Frontal cortex (tissue), 4 donors: Measurements from ENCODE around the gene ADAMTS17. TPM values are rescaled to one million over a fixed set of nuclear protein-coding genes. Genes with fewer than 3 reads are reported as not detected.
A peak's percentile ranks its signal among the peaks of the same experiment; 100 is the strongest.
"Not testable (repeated sequence)": the region's sequence is repeated elsewhere in the genome, so short reads cannot be mapped to it uniquely, and the experiment has no call there.

Experiments used
- DNase-seq, 2 donors: peaks; one replicate each; pipeline ENCODE4 v3.0.0; 2012; ENCODE audit warnings: low spot score in 2 of 2
- FAIRE-seq: peaks from 2 replicates; lab custom pipeline; 2012; peaks lifted over from hg19 to GRCh38; lab: Jason Lieb, UNC
- total RNA-seq: library from RNA; depleted of rRNA; stranded (reverse); fragments of >200 nt; gene quantifications from one replicate; pipeline ENCODE4 v1.2.3, GENCODE V29; 2014
- donor health status: control.
- donor health status: control.
- donor health status: control.

ADAMTS17 gene
- total RNA-seq, 1 donor from 2014 or later = 9.4 TPM

DNA sequence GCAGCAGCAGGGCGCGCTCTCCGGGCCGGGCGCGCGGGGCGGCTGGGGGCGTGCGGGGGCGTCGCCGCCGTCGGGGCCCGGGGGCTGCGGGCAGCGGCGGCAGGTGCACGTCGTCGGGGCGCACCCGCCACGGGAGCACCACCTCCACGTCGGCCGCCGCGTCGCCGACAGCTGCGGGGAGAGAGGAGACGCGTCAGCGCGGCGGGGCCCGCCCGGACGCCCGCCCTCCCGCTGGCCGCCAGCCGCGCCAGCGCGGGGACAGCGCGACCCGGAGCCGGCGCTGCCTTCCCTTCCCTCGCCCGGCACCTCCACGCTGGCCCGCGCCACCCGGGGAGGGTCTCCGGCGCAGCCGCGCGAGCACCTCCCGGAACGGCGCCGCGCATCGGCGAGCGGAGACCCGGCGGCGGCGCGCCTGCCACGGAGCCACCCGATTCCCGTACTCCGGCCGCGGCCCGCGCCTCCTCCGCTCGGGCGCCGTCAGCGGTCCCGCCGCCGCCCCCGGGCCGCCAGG, 481 bp downstream of the ADAMTS17 start:
- DNase-seq (peak in 1 of 2 donors; percentile 18), FAIRE-seq (no peak)

DNA sequence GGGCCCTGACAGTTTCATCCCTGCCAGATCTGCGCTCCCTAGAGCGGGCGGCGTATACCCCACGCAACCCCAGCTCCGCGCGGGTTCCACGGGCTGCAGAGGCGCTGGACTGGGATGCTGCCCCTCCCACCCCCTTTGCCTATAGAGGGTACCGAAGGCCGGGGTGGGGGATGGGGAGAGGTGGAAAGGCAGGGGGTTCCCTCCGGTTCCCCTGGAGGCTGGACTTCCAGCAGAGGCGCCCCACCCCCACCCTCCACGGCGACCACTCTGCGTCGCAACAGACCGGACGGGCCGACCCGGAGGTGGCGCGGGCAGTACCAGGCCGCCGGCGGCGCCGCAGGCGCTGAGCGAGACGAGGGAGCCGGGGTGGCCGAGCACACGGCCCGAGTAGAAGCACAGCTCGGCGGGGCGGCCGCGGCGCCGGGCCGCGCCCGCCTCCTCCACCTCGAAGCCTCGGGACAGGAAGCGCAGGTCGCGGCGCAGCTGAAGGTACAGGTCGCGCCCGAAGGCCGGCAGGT, 995 bp downstream of the ADAMTS17 start:
- DNase-seq = no peak
- no peak for FAIRE-seq

DNA sequence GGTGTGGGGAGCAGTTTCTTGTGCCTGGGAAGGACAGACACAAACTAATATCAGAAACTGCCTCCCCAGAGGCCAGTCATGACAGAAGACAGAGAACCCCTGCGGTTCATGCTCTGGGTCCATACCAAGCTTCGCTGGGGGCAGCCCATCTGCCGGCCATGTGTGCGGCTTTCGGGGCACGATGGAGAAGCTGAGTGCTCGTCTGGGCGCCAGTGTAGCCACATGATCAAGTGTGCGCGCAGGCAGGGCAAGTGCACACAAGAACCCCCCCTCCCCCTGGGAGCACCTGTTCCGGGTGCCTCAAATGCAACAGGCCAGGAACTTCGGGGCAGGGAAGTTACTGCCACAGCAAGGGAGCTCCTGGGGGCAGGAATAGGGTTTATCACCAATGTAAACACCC, 1.8 kb downstream of the ADAMTS17 start:
- DNase-seq (no peak), FAIRE-seq (no peak)

DNA sequence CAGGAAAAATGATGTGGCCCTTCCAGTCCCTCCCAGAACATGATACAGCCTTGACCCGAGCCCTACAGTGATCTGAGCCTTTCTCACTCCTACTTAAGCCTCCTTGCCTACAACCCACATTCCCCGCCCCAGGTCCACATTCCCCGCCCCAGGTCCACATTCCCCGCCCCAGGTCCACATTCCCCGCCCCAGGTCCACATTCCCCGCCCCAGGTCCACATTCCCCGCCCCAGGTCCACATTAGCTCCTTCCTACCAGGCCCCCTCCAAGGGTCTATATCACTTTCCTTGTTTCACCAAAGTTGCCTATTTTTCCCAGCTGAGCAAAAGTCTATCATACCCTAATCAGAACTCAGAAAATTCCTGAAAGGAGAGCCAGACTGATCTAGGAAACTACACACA, 2.3 kb downstream of the ADAMTS17 start:
- not testable (repeated sequence) for FAIRE-seq

DNA sequence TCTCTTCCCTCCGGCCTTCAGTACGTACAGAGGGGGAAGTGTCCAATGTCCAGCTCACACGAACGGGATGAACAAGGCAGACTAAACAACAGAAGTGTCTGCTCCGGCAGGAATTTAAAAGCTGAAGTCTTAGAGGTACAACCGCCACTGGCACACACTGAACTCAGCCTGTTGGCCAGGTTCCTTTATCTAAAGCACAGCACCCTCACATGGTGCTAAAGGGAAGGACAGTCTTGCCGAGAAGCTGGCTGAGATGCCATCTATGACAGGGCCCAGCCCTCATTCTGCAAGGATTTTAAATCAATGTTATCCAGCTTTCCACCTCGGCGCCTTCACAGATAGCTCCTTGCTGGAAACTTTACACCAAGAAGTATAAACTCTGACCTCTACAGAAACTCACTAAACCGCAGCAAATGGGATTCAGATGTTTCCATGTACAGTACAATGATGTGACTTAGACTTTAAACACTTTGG, 2.8 kb downstream of the ADAMTS17 start:
- DNase-seq (peak; percentile 47 to 56), FAIRE-seq (no peak)

More for the DNA sequence above, 2.3 kb downstream of the ADAMTS17 start:
- DNase-seq = not testable (repeated sequence)

DNA sequence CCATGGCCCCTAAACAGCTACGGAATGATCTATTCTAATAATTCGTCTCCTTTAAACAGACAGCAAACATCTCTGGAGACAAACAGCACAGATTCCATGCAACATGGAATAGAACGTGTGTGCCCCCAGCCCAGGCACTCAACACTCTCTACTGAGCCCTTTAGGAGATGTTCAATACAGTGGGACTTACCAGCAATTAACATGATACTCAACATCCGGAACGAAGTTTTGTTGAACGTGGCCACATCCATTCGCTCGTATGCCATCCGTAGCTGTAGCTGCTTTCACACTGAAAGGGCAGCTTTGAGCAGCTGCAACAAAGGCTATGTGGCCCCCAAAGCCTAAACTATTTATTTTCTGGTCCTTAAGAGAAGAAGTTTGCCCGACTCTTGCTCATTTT, 3.5 kb downstream of the ADAMTS17 start:
- DNase-seq (no peak), FAIRE-seq (no peak)

DNA sequence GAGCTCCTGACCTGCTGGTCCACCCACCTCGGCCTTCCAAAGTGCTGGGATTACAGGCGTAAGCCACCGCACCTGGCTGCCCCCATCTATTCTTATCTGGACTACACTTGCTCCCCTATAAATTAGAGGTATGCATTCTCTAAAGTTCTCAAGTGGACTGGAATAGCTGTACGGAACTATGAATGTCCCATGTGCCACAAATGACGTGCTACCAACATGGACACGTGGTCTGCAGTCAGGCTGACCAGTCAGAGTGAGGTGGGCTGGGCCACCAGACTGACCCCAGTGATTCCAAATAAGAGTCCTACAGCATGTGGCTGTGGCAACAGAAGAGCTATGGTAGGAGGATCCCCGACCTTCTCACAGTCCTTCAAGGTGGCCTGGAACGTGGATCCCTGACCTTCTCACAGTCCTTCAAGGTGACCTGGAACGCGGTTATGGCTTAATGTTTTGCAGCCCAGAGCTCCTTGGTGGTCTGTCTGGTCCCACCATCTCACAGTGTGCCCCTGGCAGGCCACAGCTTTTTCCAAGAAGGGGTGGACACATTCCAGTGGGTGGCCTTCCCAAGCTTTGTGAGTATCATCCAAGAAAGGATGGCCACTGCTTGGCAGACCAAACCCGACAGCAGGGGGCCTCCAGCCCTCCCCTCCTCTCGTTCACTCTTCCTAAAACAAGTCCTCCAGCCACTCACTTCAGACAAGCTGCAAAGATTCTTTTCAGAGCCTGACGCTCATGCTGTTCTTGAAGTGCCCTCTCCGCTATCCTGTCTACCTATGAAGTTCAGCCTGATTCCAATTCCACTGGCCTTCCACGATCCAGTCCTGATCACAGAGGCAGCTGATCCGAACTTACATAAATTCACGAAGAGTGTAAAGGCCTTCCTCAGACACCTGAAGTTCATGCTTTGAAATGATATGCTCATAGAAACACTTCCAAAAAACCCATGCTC, 4.4 kb downstream of the ADAMTS17 start:
- no peak for FAIRE-seq
- DNase-seq = no peak

DNA sequence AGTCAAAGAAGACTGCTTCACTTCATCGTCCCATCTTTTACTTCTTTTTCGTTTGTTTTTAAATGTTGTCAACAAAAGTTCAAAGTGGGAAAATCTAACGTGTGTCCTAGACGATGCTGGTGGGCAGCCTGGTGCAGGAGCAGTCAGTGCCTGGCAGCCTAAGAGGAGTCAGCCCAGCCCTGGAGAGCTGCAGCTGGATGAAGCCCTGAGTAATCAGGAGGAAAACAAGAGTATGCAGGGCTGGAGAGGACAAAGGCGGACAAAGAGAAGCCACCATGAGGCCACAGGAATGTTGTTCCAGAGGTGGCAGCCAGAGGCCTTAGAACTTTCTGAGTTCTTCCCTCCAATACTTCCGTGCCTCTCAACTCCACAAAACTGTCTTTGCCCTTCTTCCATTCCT, 5.7 kb downstream of the ADAMTS17 start:
- DNase-seq (no peak), FAIRE-seq (no peak)

DNA sequence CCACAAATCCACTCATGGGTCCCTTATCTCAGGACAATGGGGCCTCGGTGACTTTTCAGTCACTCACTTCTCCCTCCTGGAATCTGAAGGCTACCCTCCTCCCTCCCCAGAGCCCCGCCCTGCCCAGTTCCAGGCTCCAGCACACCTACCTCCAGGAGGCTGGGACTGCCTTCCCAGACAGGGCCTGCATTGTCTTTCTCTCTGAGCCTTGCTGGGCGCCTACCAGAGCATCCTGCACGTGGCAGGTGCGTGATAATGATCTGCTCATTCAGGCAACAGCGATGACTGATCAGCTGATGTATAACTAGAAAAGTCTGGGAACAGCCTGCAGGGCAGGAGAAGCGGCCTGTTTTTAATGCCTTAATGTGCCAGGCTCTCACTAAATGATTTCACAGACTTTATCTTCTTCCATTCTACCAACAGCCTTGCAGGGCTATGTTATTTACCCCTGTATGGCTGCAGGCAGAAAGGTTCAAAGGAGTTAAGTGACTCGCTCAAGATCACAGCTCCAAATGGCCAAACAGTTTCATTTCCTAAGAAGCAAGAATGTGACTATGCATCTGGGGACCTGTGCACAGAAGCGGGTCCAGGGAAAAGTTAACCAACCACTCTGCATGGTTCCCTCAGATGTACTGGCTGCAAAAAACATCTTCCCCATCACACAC, 6.3 kb downstream of the ADAMTS17 start:
- DNase-seq (no peak), FAIRE-seq (no peak)

DNA sequence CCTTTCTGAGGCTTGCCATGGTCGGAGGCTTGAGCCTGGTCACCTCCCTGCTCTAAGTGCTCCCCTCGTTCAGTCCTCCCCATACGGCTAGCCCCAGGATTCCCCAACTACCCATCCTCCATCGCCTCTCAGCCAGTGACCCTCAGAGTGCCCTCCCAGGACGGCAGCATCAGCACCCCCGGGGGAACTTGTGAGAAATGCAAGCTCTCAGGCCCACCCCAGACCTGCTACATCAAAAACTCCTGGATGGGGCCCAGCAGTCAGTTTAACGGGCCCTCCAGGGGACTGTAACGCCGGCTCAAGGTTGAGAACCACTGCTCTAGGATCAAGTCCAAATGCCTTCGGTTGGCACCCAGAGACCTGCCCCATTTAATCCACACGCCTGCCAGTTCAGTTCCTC, 6.9 kb downstream of the ADAMTS17 start:
- no peak for DNase-seq
- FAIRE-seq = no peak

DNA sequence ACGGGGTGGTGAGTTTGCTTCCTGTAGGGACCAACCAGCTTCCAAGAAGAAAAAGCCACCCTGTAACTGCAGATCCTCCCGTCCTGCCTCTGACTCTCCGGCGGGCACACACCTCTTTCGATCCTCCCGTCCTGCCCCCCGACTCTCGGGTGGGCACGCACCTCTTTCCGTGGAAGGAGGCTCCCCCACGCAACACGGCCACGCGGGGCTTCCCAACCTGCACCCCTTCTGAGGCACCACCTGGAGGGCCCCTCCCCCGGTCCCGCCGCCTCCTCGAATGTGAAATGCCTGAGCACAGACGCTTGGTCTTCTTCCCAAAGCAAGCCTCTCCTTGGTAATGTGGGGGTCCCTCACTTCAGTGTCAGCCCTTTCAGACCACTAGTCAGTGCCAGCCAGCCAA, 7.3 kb downstream of the ADAMTS17 start:
- no peak for FAIRE-seq

DNA sequence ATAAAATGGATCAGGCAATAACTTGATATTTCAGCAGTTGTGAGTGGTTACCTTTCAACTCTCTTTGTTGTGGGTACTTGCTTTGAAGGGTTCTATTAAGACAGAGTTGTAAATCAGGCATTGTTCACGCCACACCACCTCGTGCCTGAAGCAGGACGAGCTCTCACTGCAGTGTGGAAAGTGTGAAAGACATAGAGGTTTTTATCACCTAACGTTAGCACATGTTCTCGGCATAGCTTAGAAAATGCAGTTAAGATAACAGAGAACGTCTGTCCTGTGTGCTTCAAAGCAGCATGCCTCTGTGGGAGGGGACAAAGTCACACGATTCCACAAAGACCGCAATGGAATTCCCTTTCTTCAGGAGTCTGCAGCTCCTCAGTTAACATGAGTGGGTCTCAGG, 7.8 kb downstream of the ADAMTS17 start:
- no peak for FAIRE-seq
- DNase-seq = no peak

More for the DNA sequence above, 7.3 kb downstream of the ADAMTS17 start:
- DNase-seq = no peak

DNA sequence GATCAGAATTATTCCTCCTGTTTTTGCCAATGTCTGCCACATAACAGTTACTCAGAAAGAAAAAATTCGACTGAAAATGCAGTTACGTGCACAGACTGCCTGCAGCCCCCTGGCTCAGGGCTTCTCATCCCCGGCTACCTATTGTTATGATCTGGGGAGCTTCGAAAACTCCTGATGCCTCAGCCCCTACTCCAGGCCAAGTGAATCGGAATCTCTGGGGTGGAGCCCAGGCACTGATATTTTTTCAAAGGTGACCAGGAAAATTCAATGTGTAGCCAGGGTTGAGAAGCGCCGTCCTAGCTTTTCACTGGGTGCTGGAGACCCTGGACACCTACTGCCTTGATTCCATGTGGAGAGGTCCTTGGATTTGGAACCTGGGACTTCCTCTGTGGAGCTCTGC, 8.5 kb downstream of the ADAMTS17 start:
- no peak for FAIRE-seq
- no peak for DNase-seq

DNA sequence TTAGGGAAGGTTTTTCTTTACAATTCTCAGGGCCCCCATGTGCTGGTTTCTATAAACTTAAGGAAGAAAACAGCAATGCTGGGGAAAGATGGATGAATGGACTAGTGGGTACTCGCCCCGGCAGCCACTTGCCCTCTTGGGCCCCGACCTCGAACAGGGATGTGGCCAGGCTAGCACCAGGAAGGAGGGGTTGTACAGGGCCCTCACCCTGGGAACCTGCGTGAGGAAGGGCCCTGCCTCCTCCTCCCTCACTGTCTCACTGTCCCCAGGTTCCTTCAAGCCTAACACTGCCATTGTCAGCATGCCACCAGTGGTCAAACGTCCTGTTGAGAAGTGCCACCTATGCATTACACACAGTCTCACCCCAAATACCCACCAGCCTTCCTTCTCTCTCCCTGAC, 9.1 kb downstream of the ADAMTS17 start:
- DNase-seq (no peak), FAIRE-seq (no peak)

DNA sequence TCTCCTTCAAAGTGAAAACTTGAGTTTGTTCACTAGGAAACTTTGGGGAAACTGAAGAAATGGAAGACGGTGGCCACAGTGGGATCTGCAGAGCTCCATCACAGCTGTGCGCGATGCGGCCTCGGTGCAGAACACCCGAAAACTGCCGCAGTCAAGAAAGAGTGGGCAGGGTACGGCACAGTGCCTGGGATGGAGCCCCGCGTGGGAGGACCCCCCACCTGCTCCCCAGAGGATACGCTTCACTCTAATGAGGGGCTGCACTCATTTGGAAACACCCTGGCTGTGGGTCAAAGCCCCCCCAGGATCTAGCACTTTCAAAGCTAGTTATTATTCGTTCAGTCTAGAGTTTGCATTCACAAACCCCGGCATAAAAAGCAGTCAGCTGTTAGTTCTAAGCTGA, 9.5 kb downstream of the ADAMTS17 start:
- no peak for FAIRE-seq
- no peak for DNase-seq

DNA sequence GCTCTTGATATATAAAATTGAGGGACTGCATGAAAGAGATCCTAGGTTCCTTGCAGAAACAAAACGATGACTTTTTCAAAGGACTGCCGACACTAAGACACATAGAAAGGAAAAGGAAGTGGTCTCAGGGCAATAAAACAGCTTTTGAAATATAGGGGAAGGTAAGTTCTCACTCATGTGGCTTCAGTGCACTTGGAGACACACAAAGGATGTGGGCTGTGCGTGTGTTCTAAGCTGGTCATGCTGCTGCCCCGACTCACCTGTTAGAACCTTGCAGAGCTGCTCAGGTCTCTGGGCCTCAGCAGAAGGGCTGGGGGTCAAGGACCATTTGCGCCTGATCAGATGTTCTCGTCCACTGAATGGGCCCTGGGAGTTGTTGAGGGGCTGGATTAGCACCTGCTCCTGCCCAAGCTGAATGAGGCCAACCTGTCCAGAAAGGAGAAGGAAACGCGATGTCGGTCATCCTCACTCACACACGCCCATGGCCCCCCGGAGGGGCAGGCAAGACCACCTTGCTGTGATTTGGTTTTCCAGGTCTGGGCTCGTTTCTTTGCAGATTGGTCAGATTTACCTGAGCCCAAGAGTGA, 11.1 kb downstream of the ADAMTS17 start:
- FAIRE-seq = no peak
- DNase-seq = no peak

DNA sequence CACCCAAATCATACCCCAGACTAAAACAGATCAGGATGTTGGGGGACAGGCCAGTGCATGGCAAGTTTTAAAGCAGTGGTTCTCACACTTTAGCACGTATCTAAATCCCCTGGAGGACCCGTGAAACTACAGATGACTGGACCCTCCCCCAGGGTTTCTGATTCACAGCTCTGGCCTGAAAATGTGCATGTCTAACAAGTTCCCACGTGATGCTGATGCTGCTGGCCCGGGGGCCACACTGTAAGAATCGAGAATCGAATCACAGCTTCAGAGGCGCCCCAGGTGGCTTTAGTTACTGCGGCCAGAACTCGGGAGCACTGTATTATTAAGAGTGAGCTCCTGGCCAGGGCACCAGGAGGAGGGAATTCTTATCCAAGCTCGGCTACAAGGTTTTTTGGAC, 11.6 kb downstream of the ADAMTS17 start:
- DNase-seq (no peak), FAIRE-seq (no peak)

DNA sequence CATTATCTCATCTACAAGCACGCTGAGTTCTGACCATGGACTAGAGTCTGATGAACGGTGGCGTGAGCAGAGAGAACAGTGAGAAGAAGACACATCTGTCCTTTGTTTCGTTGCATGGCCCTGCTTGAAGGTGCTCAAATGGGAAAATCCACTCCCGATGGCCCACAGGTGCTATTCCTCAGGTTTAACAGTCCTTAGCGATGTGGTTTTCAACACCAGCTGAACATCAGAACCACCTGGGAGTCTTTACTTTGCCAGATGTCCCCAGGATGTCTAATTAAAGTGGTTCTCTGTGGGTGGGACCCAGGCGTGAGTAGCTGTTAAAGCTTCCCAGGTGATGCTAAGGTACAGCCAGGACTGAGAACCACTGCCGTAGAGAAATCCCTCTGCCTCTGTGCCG, 13.0 kb downstream of the ADAMTS17 start:
- DNase-seq (no peak), FAIRE-seq (no peak)

DNA sequence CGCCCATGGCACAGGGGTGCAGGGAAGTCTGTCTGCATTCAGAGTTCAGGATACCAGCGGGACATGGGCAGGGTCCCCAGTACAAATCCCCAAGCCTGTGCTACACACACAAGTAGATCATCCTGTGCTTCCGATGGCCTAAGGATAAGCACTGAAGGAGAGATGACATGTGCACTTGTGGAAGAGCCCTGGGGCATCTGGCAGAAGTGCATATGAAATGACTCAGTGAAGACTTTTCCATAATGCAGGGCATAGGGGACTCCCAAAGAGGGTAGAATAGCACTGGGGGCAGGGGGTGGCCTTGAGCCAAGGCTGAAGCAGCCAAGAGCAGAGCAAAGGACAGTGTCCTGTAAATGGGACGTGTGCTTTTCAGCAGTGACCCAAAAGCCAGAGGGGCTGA, 22.9 kb downstream of the ADAMTS17 start:
- FAIRE-seq = no peak

DNA sequence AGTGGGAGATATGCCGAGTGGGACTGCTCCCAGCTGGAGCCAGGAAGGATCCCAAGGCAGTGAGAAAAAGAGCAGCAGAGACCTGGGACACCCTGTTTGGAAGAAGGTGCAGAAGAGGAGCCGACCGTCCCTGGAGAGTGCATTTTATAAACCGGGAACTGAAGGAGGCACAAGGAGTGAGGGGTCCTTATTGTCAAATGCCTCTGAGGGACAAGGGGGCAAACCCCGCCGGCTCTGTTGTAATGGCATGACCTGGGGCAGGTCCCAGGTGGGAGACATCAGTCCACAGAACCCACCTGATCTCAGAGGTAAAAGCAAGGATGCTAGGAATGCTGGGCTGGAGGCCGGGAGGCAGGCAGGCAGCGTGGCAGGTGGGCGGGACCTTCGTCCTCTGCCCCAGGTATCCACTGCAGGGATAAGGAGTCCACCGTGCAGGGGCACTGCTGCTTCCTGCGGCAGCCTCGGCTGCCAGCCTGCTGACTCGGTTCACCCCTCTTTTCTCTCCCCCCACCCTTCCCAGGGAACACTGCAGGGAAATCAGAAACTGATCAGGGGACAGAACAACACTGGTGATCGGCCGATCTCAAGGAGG, 26.9 kb downstream of the ADAMTS17 start:
- DNase-seq (no peak), FAIRE-seq (no peak)

More for the DNA sequence above, 22.9 kb downstream of the ADAMTS17 start:
- DNase-seq = no peak
